ACC112 (cell line): ENCODE measurements around the gene B4GALT6.
A peak's percentile ranks its signal among the peaks of the same experiment; 100 is the strongest.

ENCODE experiments used
- H2AFZ ChIP-seq: fragments of 200-600 bp; sonication (generic); one replicate; pipeline ENCODE4 v1.6.0; 2017; ENCODE audit warnings: antibody characterized with exemption, low read length; ENCODE audit not compliant: unreplicated experiment
- H3K27ac ChIP-seq: fragments of 200-600 bp; sonication (generic); 2 replicates; pipeline ENCODE4 v1.5.1; 2014; ENCODE audit warnings: low read depth, mild to moderate bottlenecking, antibody characterized with exemption, low read length, moderate library complexity
- H3K27me3 ChIP-seq: fragments of 200-600 bp; sonication (generic); 2 replicates; pipeline ENCODE4 v1.6.1; 2014; ENCODE audit warnings: mild to moderate bottlenecking, antibody characterized with exemption, low read length, moderate library complexity, mixed read lengths; ENCODE audit not compliant: insufficient read depth
- H3K36me3 ChIP-seq: fragments of 200-600 bp; sonication (generic); 2 replicates; pipeline ENCODE4 v1.6.1; 2016; ENCODE audit warnings: mild to moderate bottlenecking, antibody characterized with exemption, low read length, moderate library complexity, mixed read lengths; ENCODE audit not compliant: insufficient read depth
- H3K4me1 ChIP-seq: fragments of 200-600 bp; sonication (generic); one replicate; pipeline ENCODE4 v1.6.1; 2016; ENCODE audit warnings: low read length, mixed read lengths; ENCODE audit not compliant: insufficient read depth, unreplicated experiment, control insufficient read depth
- H3K4me3 ChIP-seq: fragments of 200-600 bp; sonication (generic); 2 replicates; pipeline ENCODE4 v1.5.1; 2014; ENCODE audit warnings: mild to moderate bottlenecking, low read depth, low read length
- H3K79me2 ChIP-seq: fragments of 200-600 bp; sonication (generic); one replicate; pipeline ENCODE4 v1.6.0; 2016; ENCODE audit warnings: low read length; ENCODE audit not compliant: control insufficient read depth, unreplicated experiment, insufficient read depth

The B4GALT6 gene

GRCh38 chr18:31688606-31689005 is 4.2 kb upstream of the B4GALT6 start:
- peaks cover 5% of the 10 kb centered on the region for H3K4me1 ChIP-seq
- peaks cover 12% of the 10 kb centered on the region for H3K27me3 ChIP-seq
- H3K4me3 ChIP-seq: no peak overlapping the region
- no peaks in the 10 kb centered on the region for H3K79me2 ChIP-seq
- no peaks in the 10 kb centered on the region for H3K36me3 ChIP-seq
- H2AFZ ChIP-seq: no peak overlapping the region
- H3K27ac ChIP-seq: no peak overlapping the region

GRCh38 chr18:31686986-31687928 is 2.9 kb upstream of the B4GALT6 start:
- Histone ChIP-seq H3K27me3 (peaks cover 2% of the 10 kb centered on the region; the same call in 1 of the 2 replicates), H2AFZ (no peak overlapping the region), H3K4me3 (no peak overlapping the region), H3K36me3 (no peaks in the 10 kb centered on the region), H3K4me1 (peaks cover 5% of the 10 kb centered on the region), H3K27ac (no peak overlapping the region), H3K79me2 (no peaks in the 10 kb centered on the region)

- Histone ChIP-seq H3K27me3 (no peaks in the 10 kb centered on the region), H3K27ac (no peak overlapping the region), H2AFZ (no peak overlapping the region), H3K79me2 (no peaks in the 10 kb centered on the region), H3K36me3 (no peaks in the 10 kb centered on the region), H3K4me1 (peaks cover 5% of the 10 kb centered on the region), H3K4me3 (no peak overlapping the region)
These were observed 2.2 kb upstream of the B4GALT6 start for GRCh38 chr18:31686572-31686971.

GRCh38 chr18:31685097-31686082 is 1.0 kb upstream of the B4GALT6 start:
- H3K79me2 ChIP-seq: no peaks in the 10 kb centered on the region
- H3K36me3 ChIP-seq: no peaks in the 10 kb centered on the region
- no peaks in the 10 kb centered on the region for H3K27me3 ChIP-seq
- peak overlapping the region; percentile 77 for H3K4me3 ChIP-seq
- no peak overlapping the region for H3K27ac ChIP-seq
- peak overlapping the region; percentile 57 for H2AFZ ChIP-seq
- peaks cover 8% of the 10 kb centered on the region for H3K4me1 ChIP-seq

- Histone ChIP-seq H3K27me3 (no peaks in the 10 kb centered on the region), H3K79me2 (no peaks in the 10 kb centered on the region), H3K27ac (no peak overlapping the region), H3K4me3 (peak overlapping the region; percentile 76), H3K4me1 (peaks cover 23% of the 10 kb centered on the region), H3K36me3 (no peaks in the 10 kb centered on the region), H2AFZ (peak overlapping the region; percentile 11)
These were observed 458 bp downstream of the B4GALT6 start for GRCh38 chr18:31683968-31684278.

GRCh38 chr18:31683106-31683505 is 1.3 kb downstream of the B4GALT6 start:
- no peak overlapping the region for H2AFZ ChIP-seq
- no peaks in the 10 kb centered on the region for H3K27me3 ChIP-seq
- H3K4me3 ChIP-seq: peak overlapping the region; percentile 76
- peaks cover 31% of the 10 kb centered on the region for H3K4me1 ChIP-seq
- H3K36me3 ChIP-seq: no peaks in the 10 kb centered on the region
- H3K27ac ChIP-seq: no peak overlapping the region
- peaks cover 6% of the 10 kb centered on the region for H3K79me2 ChIP-seq

GRCh38 chr18:31680831-31681568 is 3.4 kb downstream of the B4GALT6 start:
- Histone ChIP-seq H2AFZ (no peak overlapping the region), H3K79me2 (peaks cover 6% of the 10 kb centered on the region), H3K4me3 (no peak overlapping the region), H3K27ac (no peak overlapping the region), H3K4me1 (peaks cover 30% of the 10 kb centered on the region), H3K27me3 (no peaks in the 10 kb centered on the region), H3K36me3 (no peaks in the 10 kb centered on the region)

GRCh38 chr18:31680433-31680811 is 4.0 kb downstream of the B4GALT6 start:
- peak overlapping the region; percentile 91 for H3K27ac ChIP-seq
- H3K79me2 ChIP-seq: peaks cover 6% of the 10 kb centered on the region
- no peak overlapping the region for H2AFZ ChIP-seq
- no peak overlapping the region for H3K4me3 ChIP-seq
- H3K4me1 ChIP-seq: peaks cover 30% of the 10 kb centered on the region
- H3K36me3 ChIP-seq: no peaks in the 10 kb centered on the region
- no peaks in the 10 kb centered on the region for H3K27me3 ChIP-seq

- Histone ChIP-seq H3K27ac (peak overlapping the region; percentile 91), H3K4me1 (peaks cover 30% of the 10 kb centered on the region), H3K79me2 (peaks cover 6% of the 10 kb centered on the region), H3K27me3 (no peaks in the 10 kb centered on the region), H3K4me3 (peak overlapping the region; percentile 24; the same call in 1 of the 2 replicates), H3K36me3 (no peaks in the 10 kb centered on the region), H2AFZ (peak overlapping the region; percentile 23)
These were observed 4.5 kb downstream of the B4GALT6 start for GRCh38 chr18:31679791-31680432.
